Bronchial epithelial cell (primary cell): Measurements from ENCODE around the gene PAGE2B. TPM values are rescaled to one million over a fixed set of nuclear protein-coding genes. Genes with fewer than 3 reads are reported as not detected.
"Not testable (repeated sequence)": the region's sequence is repeated elsewhere in the genome, so short reads cannot be mapped to it uniquely, and the experiment has no call there.

ENCODE experiments used
- DNase-seq: peaks from one replicate; pipeline ENCODE4 v3.0.0-alpha.2; 2010; ENCODE audit warnings: low read depth
- FAIRE-seq: peaks from 2 replicates; lab custom pipeline; 2011; peaks lifted over from hg19 to GRCh38; lab: Jason Lieb, UNC
- H3K27me3 ChIP-seq: 2 replicates; pipeline ENCODE4 v1.5.1; 2011; ENCODE audit warnings: low read length; ENCODE audit not compliant: control insufficient read depth, insufficient read depth
- H3K36me3 ChIP-seq: 2 replicates; pipeline ENCODE4 v1.5.1; 2011; ENCODE audit warnings: low read length; ENCODE audit not compliant: control insufficient read depth, insufficient read depth
- H3K4me3 ChIP-seq: 2 replicates; pipeline ENCODE4 v1.5.1; 2011; ENCODE audit warnings: mild to moderate bottlenecking, low read depth, low read length, control low read depth
- CTCF ChIP-seq: IDR thresholded peaks from 2 replicates; pipeline ENCODE4 v1.5.1; 2011; ENCODE audit warnings: mild to moderate bottlenecking, moderate library complexity, low read length, control low read depth, inconsistent platforms; ENCODE audit not compliant: insufficient read depth, severe bottlenecking
- total RNA-seq: library from RNA; depleted of rRNA; stranded (reverse); fragments of >200 nt; gene quantifications from 2 replicates; pipeline ENCODE4 v1.2.1, GENCODE V29; 2014

The PAGE2B gene
- total RNA-seq, 1 donor from 2014 or later: not detected

- H3K27me3 ChIP-seq: no peaks in the 10 kb centered on the region
- FAIRE-seq: no peak
These were observed 17.1 kb upstream of the PAGE2B start for GRCh38 chrX:55057675-55058249.

DNA sequence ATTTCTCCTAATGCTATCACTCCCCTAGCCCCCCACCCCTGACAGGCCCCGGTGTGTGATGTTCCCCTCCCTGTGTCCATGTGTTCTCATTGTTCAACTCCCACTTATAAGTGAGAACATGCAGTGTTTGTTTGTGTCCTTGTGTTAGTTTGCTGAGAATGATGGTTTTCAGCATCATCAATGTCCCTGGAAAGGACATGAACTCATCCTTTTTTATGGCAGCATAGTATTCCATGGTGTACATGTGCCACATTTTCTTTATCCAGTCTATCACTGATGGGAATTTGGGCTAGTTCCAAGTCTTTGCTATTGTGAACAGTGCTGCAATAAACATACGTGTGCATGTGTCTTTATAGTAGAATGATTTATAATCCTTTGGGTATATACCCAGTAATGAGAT is 7.7 kb upstream of the PAGE2B start:
- H3K27me3 ChIP-seq, H3K4me3 ChIP-seq, H3K36me3 ChIP-seq, FAIRE-seq, DNase-seq: not testable (repeated sequence)

More at GRCh38 chrX:55057675-55058249, 17.1 kb upstream of the PAGE2B start:
- Histone ChIP-seq H3K4me3 (no peak overlapping the region), H3K36me3 (no peaks in the 10 kb centered on the region)
- peak; percentile 50 for TF ChIP-seq CTCF
- peak; percentile 23 for DNase-seq

- no peak overlapping the region for H3K4me3 ChIP-seq
- TF ChIP-seq CTCF: no peak
- no peak for FAIRE-seq
- no peak for DNase-seq
- no peaks in the 10 kb centered on the region for H3K27me3 ChIP-seq
- no peaks in the 10 kb centered on the region for H3K36me3 ChIP-seq
These were observed 2.5 kb upstream of the PAGE2B start for GRCh38 chrX:55072286-55072685.

- H3K27me3 ChIP-seq: no peaks in the 10 kb centered on the region
- FAIRE-seq (no peak), DNase-seq (no peak)
- TF ChIP-seq CTCF: no peak
- H3K36me3 ChIP-seq: no peaks in the 10 kb centered on the region
- H3K4me3 ChIP-seq: no peak within 1 kb of the TSS
These were observed 14.1 kb downstream of the PAGE2B start, which contains the start of gene PAGE2 for GRCh38 chrX:55088795-55089489. PAGE2 (plus strand) TSS chrX:55089018; CDS start chrX:55090021, 1,003 bp downstream.

GRCh38 chrX:55098691-55099090 is 23.9 kb downstream of the PAGE2B start:
- FAIRE-seq (no peak), DNase-seq (no peak)

More at GRCh38 chrX:55098691-55099090, 23.9 kb downstream of the PAGE2B start:
- H3K36me3 ChIP-seq: no peaks in the 10 kb centered on the region
- no peak for TF ChIP-seq CTCF
- H3K27me3 ChIP-seq: no peaks in the 10 kb centered on the region
- no peak overlapping the region for H3K4me3 ChIP-seq
